Stimulated activated CD8-positive, alpha-beta memory T cell treated with anti-CD3 and anti-CD28 coated beads, Interleukin-15, amount 100 ng/mL, for 24 hours (primary cell): ENCODE data around the gene ERC1.
"Not testable (repeated sequence)": the region's sequence is repeated elsewhere in the genome, so short reads cannot be mapped to it uniquely, and the experiment has no call there.

Source experiments
- DNase-seq: peaks from one replicate; pipeline ENCODE4 v3.0.0-alpha.2; 2020; ENCODE audit warnings: low read depth

The ERC1 gene

DNA sequence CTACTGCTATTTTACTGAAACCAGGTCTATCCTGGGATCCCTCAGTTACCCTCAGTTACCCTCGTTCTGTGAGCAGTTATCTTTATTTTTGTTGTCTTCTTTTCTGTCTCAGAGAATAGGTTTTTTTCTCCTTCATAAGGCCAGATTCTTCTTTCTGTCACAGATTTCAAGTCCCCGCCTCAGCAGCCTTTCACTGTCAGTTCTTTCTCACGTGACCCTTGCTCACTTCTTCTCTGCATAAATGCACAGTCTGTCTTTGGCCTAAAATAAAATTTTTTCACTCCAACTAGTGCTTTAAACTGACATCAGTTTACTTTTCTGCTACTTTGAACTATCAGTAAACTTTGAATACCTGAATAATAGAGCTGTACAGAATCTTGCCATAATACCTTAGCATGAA lies 299.7 kb downstream of the ERC1 start:
- no peak for DNase-seq

DNA sequence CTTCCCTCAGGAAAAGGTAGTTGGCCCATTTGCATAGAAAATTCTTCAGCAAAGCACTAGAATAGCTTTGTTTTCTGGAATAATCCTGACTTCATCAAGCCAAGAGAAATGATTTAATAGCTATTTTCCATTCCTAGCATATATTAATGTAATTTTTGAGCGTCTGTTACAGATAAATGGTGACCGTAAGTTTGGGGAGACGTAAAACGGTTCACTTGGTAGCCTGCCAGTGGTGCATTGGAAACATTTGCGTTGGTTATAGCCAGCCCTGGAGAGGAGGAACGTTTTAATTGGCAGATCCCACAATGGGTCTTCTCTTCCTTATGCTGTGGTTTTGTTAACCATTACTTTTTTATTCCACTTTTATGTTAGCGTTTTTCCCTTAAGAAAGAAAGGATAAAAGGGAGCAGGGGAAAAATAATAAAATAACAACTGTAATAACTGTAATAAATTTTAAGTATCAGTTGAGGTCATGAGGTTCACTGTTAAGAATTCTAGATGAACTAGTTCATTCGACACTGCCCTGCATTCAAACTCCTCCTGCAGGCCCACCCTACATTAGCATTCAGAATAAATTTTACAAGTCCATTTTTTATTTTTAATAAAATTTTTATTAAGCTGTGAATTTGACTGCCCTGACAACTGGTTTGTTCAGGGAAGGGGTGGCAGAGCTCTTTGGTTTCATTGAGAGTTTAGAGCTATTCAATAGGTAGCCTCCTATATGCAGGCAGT lies 300.7 kb downstream of the ERC1 start:
- DNase-seq = no peak

GRCh38 chr12:1293901-1294300 lies 302.9 kb downstream of the ERC1 start:
- DNase-seq = no peak

DNA sequence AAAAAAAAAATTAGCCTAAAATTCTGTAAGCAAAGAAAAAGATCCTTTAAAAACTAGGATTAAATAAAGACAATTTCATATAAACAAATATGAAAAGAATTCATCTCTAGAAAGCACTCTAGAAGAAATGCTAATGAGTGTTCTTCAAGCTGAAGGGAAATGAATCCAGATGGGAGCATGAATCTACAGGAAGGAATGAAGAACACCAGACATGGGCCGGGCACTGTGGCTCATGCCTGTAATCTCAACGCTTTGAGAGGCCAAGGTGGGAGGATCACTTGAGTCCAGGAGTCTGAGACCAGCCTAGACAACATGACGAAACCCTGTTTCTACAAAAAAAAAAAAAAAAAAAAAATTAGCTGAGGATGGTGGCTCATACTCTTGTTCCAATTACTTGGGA lies 306.2 kb downstream of the ERC1 start:
- no peak for DNase-seq

DNA sequence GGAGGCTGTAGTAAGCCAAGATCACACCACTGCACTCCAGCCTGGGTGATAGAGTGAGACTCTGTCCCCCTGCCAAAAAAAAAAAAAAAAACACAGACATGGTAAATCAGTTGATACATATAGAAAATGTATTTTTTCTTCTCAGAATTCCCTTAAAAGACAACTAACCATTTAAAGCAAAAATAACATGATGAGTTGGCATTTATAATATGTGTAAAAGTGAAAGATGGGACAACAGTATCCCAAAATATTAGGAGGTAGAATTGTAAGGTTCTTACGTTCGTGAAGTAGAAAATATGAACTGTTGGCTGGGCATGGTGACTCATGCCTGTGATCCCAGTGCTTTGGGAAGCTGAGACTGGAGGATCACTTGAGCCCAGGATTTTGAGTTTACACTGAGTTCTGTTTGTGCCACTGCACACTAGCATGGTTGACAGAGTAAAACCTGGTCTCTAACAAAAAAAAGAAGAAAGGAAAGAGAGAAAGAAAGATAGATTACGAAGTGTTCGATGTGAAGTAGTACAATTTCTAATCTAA lies 306.7 kb downstream of the ERC1 start:
- no peak for DNase-seq

- no peak for DNase-seq
Measured at GRCh38 chr12:1300460-1300859, 309.4 kb downstream of the ERC1 start.

DNA sequence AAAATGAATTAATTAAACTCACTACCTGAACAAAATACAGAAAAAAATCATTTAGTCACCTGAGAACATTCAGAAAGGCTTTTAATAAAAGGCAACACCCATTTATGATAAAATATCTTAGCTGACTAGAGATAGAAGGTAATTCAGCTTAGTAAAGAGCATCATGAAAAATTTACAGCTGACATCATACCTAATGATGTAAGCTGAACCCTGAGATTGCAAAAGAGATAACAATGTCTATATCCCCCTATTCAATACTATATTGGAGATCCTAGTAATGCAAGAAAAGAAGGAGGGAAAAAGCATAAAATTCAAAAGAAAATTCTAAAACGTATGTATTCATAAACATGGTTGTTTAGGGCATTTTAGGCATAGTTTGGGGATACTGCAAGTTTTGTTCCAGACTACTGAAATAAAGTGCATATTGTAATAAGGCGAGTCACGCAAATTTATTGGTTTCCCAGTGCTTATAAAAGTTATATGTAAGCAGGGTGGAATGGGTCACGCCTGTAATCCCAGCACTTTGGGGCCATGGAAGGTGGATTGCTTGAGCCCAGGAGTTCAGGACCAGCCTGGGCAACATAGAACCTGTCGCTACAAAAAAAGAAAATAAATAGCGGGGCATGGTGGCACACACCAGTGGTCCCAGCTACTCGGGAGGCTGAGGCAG lies 311.3 kb downstream of the ERC1 start:
- no peak for DNase-seq

DNA sequence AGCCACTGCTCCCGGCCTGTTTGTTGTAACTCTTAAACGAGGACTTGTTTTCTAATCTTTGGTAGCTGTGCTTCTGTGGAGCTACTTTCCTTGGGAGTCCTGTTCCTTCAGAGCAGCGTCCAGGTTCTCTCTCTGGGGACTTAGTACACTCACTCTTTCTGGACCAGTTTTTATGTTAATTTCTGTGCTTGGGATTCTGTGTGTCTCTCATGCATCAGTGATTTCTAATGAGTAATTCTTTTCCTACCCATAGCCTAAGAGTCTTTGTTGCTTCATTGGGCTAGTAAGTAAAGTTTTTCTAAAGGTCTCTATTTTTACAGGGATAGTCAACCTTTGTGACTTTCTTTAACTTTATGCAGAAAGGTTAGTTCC lies 314.0 kb downstream of the ERC1 start:
- DNase-seq = no peak

DNA sequence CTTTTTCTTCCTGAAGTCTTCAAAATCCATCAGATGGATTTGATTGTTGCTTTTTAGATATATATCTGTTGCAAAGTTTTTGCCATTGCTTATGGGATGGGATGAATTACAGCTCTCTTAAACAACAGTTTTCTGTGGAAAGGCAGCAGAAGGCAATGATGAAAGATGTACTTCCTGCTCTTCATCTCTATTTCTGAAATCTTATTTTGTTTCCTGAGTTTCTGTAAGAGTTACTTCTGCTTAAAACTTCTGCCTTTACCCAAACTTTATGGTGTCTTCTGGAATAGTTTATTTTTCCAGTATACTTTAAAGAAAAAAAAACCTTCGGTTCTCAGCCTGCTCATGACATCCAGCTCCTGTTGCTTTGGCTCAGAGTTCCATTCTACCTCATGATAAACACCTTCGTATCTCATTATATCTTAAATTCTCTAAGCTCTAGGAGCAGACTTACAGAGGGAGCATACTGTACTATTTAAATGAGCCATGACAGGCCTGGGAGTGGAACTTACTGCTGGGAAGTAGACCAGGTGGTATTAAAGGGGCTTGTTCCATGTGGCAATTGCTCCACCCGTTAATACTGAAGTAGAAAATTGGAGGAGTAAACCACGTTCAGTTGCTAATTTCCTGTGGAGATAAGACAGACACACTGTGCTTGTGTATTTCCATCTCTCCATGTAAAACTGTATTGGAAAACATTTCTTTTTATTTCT lies 314.9 kb downstream of the ERC1 start:
- DNase-seq = no peak

DNA sequence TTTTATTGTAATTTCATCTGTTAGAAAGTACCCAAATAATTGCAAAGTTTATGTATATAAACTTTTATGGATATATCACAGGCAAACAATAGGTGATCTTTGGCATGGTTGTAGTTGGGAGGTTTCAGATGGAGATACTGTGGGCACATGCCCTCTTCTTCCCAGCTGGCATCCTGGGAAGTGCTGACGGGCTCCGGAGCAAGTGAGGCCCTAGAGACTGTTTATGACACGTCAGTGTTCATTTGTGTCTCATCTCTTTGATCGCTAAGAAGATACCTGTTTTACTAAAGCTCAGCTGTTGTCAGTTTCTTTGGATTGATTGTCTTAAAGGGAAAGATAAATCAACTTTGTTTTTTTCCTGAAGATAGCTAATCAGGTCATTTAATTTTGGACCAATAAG lies 315.8 kb downstream of the ERC1 start:
- no peak for DNase-seq

DNA sequence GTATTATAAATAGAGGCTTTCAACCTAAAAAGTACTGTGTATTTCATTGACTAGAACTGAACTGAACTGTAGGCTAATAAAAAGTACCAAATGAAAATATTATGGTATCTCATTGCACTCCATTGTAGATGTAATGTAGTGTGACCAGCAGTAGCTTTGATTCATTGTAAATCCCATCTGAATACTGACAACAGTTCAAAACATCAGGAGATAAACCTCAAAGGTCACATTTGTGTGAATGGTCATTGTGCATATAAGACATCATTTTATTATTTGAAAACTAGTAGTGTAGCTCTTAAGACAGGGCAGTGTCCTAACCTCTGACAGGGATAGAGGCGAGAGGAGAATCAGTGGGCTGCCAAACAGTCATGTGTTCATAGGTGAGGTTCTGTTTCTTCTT lies 316.8 kb downstream of the ERC1 start:
- no peak for DNase-seq

DNA sequence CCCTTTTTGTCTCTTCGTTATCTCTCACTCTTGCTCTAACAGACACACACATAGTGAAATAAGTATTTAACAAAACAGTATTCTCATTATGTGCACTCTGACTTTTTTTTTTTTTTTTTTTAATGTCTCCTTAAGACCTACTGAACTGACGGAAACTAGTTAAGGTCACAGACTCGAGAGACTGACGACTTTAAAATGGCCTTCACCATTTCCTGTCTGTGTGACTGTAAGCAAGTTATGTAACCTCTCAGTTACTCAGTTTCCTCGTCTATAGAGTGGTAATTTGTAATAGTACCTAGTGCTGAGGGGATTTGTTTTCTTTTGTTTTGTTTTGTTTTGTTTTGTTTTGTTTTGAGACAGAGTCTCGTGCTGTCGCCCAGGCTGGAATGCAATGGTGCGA lies 318.6 kb downstream of the ERC1 start:
- DNase-seq = no peak

- no peak for DNase-seq
Measured at GRCh38 chr12:1310653-1311052, 319.6 kb downstream of the ERC1 start.

GRCh38 chr12:1311145-1311544 lies 320.1 kb downstream of the ERC1 start:
- no peak for DNase-seq

- no peak for DNase-seq
Measured at GRCh38 chr12:1313906-1314305, 322.9 kb downstream of the ERC1 start.

DNA sequence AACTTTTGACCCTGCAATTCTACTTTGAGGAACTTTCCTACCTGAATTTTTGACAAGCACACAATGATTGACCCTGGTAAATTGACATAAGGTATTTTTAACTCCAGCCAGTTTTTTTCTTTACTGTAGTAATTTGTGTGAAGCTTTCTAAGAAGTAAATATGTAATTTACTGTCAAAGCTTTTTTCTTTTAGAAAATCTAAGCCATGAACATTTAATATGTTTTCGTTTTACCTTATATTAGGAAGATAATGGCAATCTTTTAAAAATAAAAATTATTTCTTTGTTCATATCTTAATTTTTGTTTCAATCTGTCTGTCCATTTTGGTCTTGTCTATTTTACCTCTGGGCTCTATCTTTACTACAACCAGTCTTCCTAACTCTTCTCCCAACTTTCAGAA lies 323.5 kb downstream of the ERC1 start:
- no peak for DNase-seq

DNA sequence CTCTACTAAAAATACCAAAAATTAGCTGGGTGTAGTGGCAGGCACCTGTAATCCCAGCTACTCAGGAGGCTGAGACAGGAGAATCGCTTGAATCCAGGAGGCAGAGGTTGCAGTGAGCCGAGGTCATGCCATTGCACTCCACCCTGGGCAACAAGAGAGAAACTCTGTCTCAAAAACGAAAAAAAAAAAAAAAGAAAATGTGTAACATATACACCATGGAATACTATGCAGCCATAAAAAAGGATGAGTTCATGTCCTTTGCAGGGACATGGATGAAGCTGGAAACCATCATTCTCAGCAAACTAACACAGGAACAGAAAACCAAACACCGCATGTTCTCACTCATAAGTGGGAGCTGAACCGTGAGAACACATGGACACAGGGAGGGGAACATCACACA lies 326.0 kb downstream of the ERC1 start:
- not testable (repeated sequence) for DNase-seq

- no peak for DNase-seq
Measured at GRCh38 chr12:1318327-1319031, 327.5 kb downstream of the ERC1 start.

GRCh38 chr12:1319212-1319611 lies 328.2 kb downstream of the ERC1 start:
- no peak for DNase-seq

DNA sequence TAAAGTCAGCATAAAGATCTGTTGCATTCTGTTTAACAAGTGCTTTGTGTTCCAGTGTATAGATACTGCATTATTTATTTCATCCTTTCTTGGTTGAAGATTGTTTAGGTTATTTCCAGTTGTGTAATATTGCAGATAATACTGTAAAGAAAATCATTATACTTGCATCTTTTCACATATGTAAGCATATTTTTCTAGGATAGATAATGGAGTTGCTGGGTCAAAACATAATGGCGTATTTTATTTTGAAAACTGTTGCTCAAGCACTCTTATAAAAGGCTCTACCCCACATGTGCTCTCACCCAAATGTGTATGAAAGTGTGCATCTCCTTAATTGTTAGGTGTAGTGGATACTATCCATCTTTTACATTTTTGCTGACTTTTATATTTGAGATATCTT lies 329.0 kb downstream of the ERC1 start:
- DNase-seq = no peak

DNA sequence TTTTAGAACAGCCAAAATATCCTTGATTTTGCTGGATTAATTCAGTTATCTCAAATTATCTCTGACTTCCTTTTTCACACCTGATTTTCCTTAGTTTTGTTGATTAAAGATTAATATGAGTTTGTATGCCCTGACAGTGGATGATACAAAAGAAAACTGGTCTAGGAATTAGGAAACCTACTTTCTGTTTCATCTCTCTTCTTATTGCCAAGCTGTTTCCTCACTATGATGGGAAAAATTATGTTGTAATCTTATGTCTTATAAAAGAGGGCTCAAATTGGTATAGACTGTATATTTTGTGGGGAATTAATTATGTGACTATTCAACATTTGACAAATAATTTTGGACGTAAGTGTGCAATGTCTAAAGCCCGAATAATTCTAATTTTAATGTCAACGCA lies 331.8 kb downstream of the ERC1 start:
- no peak for DNase-seq

GRCh38 chr12:1324099-1324498 lies 333.1 kb downstream of the ERC1 start:
- no peak for DNase-seq

GRCh38 chr12:1324910-1325309 lies 333.9 kb downstream of the ERC1 start:
- DNase-seq = no peak
